SH-SY5Y (cell line): Measurements from ENCODE around the gene KRTAP6-3.

ENCODE experiments used
- GATA2 ChIP-seq: IDR thresholded peaks from 2 replicates; pipeline ENCODE4 v1.6.1; 2011; ENCODE audit warnings: mild to moderate bottlenecking, low read depth, low read length
- GATA3 ChIP-seq: IDR thresholded peaks from 2 replicates; pipeline ENCODE4 v1.6.1; 2011; ENCODE audit warnings: low read depth, mild to moderate bottlenecking, low read length, moderate library complexity

- TF ChIP-seq GATA2 (no peak), GATA3 (no peak)
Measured at GRCh38 chr21:30616125-30616524, 23.9 kb downstream of the KRTAP6-3 start, which contains the start of gene KRTAP20-1.
